Activated naive CD4-positive, alpha-beta T cell treated with anti-CD3 and anti-CD28 coated beads, Interleukin-2, amount 50 U/mL, for 24 hours (primary cell): ENCODE results near the gene GATAD2B.

Experiments
- H3K27ac Mint-ChIP-seq: one replicate; pipeline ENCODE4 v1.8.0; 2021; ENCODE audit warnings: mild to moderate bottlenecking, mixed read lengths
- H3K27me3 Mint-ChIP-seq: one replicate; pipeline ENCODE4 v1.8.0; 2021; ENCODE audit warnings: mixed read lengths
- H3K36me3 Mint-ChIP-seq: one replicate; pipeline ENCODE4 v1.8.0; 2021; ENCODE audit warnings: mixed read lengths
- H3K4me1 Mint-ChIP-seq: one replicate; pipeline ENCODE4 v1.8.0; 2021; ENCODE audit warnings: mixed read lengths
- H3K4me3 Mint-ChIP-seq: one replicate; pipeline ENCODE4 v1.8.0; 2021; ENCODE audit warnings: mild to moderate bottlenecking, mixed read lengths
- H3K9me3 Mint-ChIP-seq: one replicate; pipeline ENCODE4 v1.8.0; 2021; ENCODE audit warnings: mixed read lengths

Gene GATAD2B

GRCh38 chr1:153805886-153806719, 116.7 kb downstream of the GATAD2B start:
- H3K9me3 Mint-ChIP-seq: no peaks in the 10 kb centered on the region

GRCh38 chr1:153805042-153805745, 117.6 kb downstream of the GATAD2B start:
- peaks cover 38% of the 10 kb centered on the region for H3K4me1 Mint-ChIP-seq
- no peaks in the 10 kb centered on the region for H3K9me3 Mint-ChIP-seq
- H3K36me3 Mint-ChIP-seq: peaks cover 8% of the 10 kb centered on the region
- peak overlapping the region; percentile 77 for H3K4me3 Mint-ChIP-seq
- H3K27me3 Mint-ChIP-seq: no peaks in the 10 kb centered on the region
- peak overlapping the region; percentile 88 for H3K27ac Mint-ChIP-seq

More at GRCh38 chr1:153805886-153806719, 116.7 kb downstream of the GATAD2B start:
- Mint-ChIP-seq H3K4me3 (peak overlapping the region; percentile 77), H3K36me3 (peaks cover 9% of the 10 kb centered on the region), H3K27ac (peak overlapping the region; percentile 88), H3K4me1 (peaks cover 38% of the 10 kb centered on the region), H3K27me3 (no peaks in the 10 kb centered on the region)

- Mint-ChIP-seq H3K4me3 (no peak overlapping the region), H3K27me3 (no peaks in the 10 kb centered on the region), H3K9me3 (no peaks in the 10 kb centered on the region), H3K27ac (peak overlapping the region; percentile 82), H3K36me3 (peaks cover 8% of the 10 kb centered on the region), H3K4me1 (peaks cover 38% of the 10 kb centered on the region)
These were observed 118.7 kb downstream of the GATAD2B start for GRCh38 chr1:153804112-153804511.

DNA sequence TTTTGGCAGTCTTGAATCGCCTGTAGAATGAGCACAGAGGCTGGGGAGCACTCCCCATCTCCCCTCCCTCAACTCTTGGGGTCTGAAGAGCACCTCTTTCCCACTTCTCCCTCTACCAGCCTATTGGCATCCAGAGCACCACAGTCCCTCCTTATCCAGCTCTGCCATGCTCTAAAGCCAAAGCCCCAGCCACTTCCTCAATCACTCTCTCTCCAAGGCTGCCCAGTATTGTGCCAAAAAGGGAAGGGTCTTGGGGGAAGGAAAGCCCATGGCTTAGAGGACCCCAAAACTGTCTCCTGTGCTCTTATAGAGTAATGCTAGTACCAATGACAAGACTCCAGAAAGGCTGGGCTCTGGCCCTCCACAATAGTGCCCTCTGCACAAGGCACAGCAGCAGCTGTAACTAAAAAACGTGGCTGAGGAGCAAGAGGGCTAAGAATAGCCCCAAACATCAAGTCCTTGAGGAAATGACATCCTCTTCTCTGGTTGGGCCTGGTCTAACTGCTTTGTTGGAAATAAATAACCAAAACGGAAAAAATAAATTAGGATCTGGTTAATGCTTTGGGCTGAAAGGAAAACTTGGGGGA, 119.2 kb downstream of the GATAD2B start:
- no peak overlapping the region for H3K4me3 Mint-ChIP-seq
- no peaks in the 10 kb centered on the region for H3K9me3 Mint-ChIP-seq
- peaks cover 41% of the 10 kb centered on the region for H3K4me1 Mint-ChIP-seq
- peaks cover 8% of the 10 kb centered on the region for H3K36me3 Mint-ChIP-seq
- no peaks in the 10 kb centered on the region for H3K27me3 Mint-ChIP-seq
- peak overlapping the region; percentile 82 for H3K27ac Mint-ChIP-seq

DNA sequence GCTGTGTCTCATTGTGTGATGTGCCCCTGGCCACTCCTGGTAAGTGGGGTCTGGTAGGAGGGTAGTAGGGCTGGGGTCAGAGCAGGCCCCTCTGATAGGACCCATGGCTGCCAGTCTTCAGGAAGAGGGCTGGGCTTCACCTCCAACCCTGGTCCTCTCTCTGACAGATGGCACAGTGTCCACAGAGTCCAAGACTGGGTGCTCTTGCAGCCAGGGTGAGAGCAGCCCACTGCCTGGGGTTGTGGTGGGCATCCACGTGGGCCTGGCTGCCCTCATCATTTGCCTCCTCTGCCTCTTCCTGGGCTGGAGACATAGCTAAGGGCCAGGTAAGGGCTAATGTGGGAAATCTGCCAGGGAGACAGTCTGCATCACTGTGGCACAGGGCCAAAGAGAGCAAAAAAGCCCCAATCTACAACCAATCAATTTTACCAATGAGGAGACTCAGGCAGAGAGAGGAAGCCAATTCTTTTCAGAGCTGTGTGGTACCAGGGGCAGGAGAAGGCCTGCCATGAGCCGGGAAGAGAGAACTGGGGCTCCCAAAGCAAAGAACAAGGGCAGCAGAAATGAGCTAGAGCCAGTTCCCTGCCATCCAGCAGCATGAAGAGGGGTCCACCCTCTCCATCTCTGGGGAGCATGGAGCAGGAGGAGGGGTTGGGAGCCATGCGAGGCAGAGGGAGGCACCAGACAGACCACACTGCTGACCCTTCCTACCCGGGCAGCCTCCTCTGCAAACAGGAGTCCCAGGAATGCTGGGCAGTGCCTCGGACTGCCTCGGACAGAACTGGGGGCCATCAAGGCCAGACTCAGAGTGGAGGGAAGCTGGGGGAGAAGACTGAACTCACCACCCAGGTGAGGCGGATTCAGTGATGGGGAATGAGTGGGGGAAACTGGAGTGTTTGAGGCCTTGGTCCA, 120.7 kb downstream of the GATAD2B start:
- H3K27ac Mint-ChIP-seq: peak overlapping the region; percentile 68
- H3K4me1 Mint-ChIP-seq: peaks cover 46% of the 10 kb centered on the region
- no peaks in the 10 kb centered on the region for H3K9me3 Mint-ChIP-seq
- H3K27me3 Mint-ChIP-seq: no peaks in the 10 kb centered on the region
- H3K36me3 Mint-ChIP-seq: peaks cover 6% of the 10 kb centered on the region
- H3K4me3 Mint-ChIP-seq: no peak overlapping the region

GRCh38 chr1:153801028-153801625, 121.6 kb downstream of the GATAD2B start:
- H3K4me3 Mint-ChIP-seq: no peak overlapping the region
- peak overlapping the region; percentile 81 for H3K27ac Mint-ChIP-seq
- H3K9me3 Mint-ChIP-seq: no peaks in the 10 kb centered on the region
- no peaks in the 10 kb centered on the region for H3K27me3 Mint-ChIP-seq
- peaks cover 6% of the 10 kb centered on the region for H3K36me3 Mint-ChIP-seq
- H3K4me1 Mint-ChIP-seq: peaks cover 42% of the 10 kb centered on the region

DNA sequence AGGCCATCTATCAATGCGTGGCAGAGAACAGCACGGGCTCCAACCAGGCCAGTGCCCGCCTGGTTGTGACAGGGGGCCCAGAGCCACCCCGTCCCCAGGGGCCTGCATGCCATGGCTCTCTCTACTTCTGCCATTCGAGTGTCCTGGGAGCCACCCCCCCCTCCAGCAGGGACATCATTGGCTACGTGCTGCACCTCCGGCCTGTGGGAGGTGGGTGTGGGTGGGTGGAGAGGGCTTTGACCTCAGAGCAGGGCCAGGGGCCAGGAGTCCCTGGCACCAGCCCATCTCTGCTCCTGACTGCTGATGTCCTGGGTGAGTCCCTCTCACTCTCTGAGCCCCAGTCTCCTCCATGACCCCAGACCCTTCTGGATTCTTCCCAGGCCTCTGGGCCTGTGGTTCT, 122.3 kb downstream of the GATAD2B start:
- H3K27ac Mint-ChIP-seq: peak overlapping the region; percentile 27
- peaks cover 37% of the 10 kb centered on the region for H3K4me1 Mint-ChIP-seq
- H3K27me3 Mint-ChIP-seq: no peaks in the 10 kb centered on the region
- no peak overlapping the region for H3K4me3 Mint-ChIP-seq
- no peaks in the 10 kb centered on the region for H3K9me3 Mint-ChIP-seq
- H3K36me3 Mint-ChIP-seq: peaks cover 6% of the 10 kb centered on the region

DNA sequence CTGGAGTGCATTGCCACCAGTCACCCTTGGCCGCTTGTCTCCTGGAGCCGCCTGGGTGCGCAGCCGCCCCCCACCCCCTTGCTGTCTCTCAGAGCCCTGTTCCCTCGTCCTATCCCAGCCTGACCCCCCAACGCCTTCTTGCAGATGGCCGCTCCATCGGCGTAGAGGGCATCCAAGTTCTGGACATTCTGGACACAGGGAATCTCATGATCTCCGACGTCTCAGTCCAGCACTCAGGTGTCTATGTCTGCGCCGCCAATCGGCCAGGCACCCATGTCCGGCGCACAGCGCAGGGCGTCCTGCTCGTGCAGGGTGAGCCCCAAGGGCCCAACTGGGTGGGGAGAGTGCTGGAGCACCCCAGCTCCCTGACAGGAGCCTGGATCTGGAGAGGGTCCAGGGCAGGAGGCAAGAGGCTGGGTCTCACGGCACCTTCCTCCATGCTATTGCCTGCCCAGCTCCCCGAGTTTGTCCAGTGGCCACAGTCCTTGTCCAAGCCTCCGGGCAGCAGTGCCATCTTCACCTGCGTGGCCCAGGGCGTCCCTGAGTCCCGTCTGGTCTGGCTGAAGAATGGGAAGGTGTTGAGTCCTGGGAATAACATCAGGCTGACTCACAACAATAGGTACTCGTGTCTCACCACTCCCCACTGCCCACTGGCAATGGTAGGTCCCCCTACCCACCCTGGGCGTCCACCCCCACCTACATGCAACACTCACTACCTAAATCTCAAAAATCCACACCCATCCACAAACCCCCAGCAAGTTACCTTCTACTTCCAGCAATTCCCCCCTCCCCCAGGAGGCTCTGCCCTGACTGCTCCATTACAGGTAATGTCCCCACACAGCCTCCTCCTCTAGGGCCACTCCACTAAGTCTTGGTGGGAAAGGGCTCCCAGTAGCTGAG, 123.0 kb downstream of the GATAD2B start:
- Mint-ChIP-seq H3K27ac (peak overlapping the region; percentile 27), H3K36me3 (peaks cover 6% of the 10 kb centered on the region), H3K27me3 (no peaks in the 10 kb centered on the region), H3K9me3 (no peaks in the 10 kb centered on the region), H3K4me1 (peaks cover 30% of the 10 kb centered on the region), H3K4me3 (no peak overlapping the region)

DNA sequence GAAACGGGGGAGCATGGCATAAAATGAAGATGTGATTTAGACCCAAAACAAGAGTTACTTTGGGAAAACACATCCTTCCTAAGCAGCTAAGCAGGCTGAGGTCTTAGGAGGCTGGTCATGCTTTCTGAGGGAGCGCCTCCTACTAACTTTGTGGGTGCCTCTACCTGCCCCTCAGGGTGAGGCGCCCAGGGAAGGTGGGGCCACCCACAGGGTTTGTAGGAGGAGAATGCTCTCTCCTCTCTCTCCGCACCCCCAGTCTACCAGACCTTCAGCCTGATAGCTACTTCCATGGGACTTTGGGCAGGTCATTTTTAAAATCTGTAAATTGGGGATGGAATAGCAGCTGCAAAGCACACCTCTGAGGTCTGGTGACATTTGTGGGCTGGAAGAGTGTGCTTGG, 123.8 kb downstream of the GATAD2B start:
- H3K27ac Mint-ChIP-seq: no peak overlapping the region
- H3K27me3 Mint-ChIP-seq: no peaks in the 10 kb centered on the region
- H3K36me3 Mint-ChIP-seq: peaks cover 6% of the 10 kb centered on the region
- no peak overlapping the region for H3K4me3 Mint-ChIP-seq
- peaks cover 22% of the 10 kb centered on the region for H3K4me1 Mint-ChIP-seq
- H3K9me3 Mint-ChIP-seq: no peaks in the 10 kb centered on the region

GRCh38 chr1:153798468-153798780, 124.3 kb downstream of the GATAD2B start:
- Mint-ChIP-seq H3K9me3 (no peaks in the 10 kb centered on the region), H3K36me3 (peaks cover 2% of the 10 kb centered on the region), H3K27me3 (no peaks in the 10 kb centered on the region), H3K4me3 (no peak overlapping the region), H3K4me1 (peaks cover 18% of the 10 kb centered on the region), H3K27ac (peak overlapping the region; percentile 14)

- H3K4me1 Mint-ChIP-seq: peaks cover 16% of the 10 kb centered on the region
- H3K36me3 Mint-ChIP-seq: peaks cover 2% of the 10 kb centered on the region
- H3K27ac Mint-ChIP-seq: peak overlapping the region; percentile 35
- H3K9me3 Mint-ChIP-seq: no peaks in the 10 kb centered on the region
- H3K27me3 Mint-ChIP-seq: no peaks in the 10 kb centered on the region
- no peak overlapping the region for H3K4me3 Mint-ChIP-seq
These were observed 125.7 kb downstream of the GATAD2B start for GRCh38 chr1:153796786-153797659.

DNA sequence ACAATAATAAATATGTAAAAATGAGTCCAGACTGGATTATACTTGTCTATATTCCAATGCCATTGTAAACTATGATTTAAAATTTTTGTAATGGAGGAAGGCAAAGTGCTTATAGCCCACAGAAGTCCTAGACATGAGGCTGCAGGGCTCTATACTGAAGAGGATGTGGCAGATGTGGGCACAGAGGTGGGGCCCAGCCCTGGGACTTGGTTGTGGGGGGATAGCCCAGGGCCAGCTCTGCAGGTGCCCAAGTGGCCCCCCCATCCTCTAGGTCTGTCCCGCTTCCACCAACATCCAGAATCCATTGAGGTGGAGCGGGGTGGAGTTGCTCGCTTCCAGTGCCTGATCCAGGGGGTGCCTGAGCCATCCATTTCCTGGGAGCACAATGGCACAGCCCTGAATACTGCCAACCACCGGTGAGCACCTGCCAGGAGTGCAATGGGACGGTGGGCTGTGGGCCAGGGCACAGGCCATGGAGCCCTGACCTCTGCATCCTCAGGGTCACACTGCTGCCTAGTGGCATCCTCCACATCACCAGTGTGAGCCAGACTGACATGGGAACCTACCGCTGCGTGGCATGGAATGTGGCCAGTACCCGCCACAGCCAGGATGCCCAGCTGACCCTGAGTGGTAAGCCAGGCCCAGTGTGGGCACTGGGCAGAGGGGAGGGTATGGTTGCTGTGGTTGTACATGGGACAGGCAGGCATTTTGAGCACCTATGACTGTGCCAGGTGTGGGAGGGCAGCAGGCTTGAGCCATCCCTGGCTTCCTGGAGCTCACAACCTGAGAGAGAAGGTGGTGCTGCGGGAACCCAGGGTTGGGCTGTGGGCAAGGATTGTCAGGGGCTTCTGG, 126.6 kb downstream of the GATAD2B start:
- H3K4me3 Mint-ChIP-seq: no peak overlapping the region
- H3K27ac Mint-ChIP-seq: no peak overlapping the region
- no peaks in the 10 kb centered on the region for H3K9me3 Mint-ChIP-seq
- H3K36me3 Mint-ChIP-seq: no peaks in the 10 kb centered on the region
- H3K4me1 Mint-ChIP-seq: peaks cover 16% of the 10 kb centered on the region
- no peaks in the 10 kb centered on the region for H3K27me3 Mint-ChIP-seq
